ENCODE results near the gene ELP4. TPM values are rescaled to one million over a fixed set of nuclear protein-coding genes. Genes with fewer than 3 reads are reported as not detected.

Gene ELP4
- total RNA-seq, 1 donor, result 17.7 TPM

DNA sequence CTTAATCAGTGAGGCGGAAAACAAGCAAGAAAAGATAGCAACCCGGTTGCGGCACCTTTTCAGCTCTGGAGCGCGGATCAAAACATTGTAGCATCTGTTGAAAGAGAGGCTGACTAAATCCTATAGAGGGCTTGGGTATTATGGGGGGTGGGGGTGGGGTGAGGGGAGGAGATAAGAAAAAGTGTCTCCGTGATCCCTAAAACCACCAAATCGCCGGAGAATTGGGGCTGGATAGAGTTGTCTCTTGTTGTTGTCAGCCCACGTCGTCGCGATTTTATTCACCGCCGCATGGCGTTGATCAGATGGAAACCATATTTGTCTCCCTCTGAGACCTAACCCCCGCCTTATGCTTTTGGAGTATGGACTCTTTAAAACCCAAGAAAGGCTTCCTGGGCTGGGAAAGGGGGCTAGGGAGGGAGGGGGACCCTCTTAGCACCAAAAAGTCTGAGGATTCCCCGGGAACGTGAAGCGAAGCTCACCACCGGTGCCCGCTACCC is 288.5 kb downstream of the ELP4 start:
- Histone ChIP-seq H3K9me3 (ENCODE audit: low read depth, low read length) (no peaks in the 10 kb centered on the region), H3K4me3 (ENCODE audit: low read length) (no peak overlapping the region), H3K27me3 (ENCODE audit: insufficient read depth, low read length) (peaks cover 87% of the 10 kb centered on the region), H3K4me1 (ENCODE audit: insufficient read depth, low read length) (peaks cover 6% of the 10 kb centered on the region)

DNA sequence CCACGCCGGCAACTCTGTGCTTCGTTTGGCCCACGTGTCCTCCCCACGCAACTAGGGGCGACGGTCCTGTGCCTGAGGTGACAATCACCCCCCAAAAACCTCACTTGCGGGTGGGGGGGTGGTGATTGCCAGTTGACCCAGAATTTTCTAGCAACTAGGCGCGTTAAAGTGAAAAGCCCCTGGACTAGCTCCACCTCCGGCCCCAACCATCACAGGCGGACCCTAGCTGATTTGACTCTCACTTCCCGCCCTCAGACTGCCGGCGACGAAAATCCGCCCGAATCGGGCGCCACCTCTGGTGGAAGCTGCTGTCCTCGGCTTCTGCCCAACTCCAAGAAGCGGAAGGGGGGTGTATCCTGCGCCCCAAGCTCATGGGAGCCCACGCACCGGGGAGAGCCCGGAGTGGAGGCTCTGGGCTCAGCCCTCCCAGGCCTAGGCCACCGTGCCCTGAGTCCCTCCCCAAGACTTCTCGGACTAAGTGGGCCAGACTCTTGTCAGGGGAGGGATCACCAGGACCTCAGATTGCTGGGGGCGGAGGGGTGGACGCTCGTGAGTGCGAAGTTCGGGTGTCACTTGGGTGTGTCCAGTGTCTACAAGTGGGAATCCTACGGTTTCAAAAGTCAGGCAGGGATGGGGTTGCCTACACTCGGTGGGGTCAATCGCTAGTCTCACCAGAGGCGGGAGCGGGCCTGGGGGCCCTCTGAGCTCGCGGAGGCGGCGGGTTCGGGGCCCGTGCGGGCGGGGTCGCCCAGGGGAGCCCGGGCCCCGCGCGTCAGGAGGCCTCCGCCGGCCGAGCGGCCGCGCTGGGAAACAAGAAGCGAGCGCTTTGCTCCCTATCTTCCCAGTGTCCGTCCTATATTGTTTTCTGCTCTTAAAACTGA is 289.2 kb downstream of the ELP4 start:
- H3K4me3 ChIP-seq (ENCODE audit: low read length), result no peak overlapping the region
- peaks cover 92% of the 10 kb centered on the region for H3K27me3 ChIP-seq (ENCODE audit: insufficient read depth, low read length)
- H3K4me1 ChIP-seq (ENCODE audit: insufficient read depth, low read length), result peaks cover 12% of the 10 kb centered on the region
- H3K9me3 ChIP-seq (ENCODE audit: low read depth, low read length), result no peaks in the 10 kb centered on the region

DNA sequence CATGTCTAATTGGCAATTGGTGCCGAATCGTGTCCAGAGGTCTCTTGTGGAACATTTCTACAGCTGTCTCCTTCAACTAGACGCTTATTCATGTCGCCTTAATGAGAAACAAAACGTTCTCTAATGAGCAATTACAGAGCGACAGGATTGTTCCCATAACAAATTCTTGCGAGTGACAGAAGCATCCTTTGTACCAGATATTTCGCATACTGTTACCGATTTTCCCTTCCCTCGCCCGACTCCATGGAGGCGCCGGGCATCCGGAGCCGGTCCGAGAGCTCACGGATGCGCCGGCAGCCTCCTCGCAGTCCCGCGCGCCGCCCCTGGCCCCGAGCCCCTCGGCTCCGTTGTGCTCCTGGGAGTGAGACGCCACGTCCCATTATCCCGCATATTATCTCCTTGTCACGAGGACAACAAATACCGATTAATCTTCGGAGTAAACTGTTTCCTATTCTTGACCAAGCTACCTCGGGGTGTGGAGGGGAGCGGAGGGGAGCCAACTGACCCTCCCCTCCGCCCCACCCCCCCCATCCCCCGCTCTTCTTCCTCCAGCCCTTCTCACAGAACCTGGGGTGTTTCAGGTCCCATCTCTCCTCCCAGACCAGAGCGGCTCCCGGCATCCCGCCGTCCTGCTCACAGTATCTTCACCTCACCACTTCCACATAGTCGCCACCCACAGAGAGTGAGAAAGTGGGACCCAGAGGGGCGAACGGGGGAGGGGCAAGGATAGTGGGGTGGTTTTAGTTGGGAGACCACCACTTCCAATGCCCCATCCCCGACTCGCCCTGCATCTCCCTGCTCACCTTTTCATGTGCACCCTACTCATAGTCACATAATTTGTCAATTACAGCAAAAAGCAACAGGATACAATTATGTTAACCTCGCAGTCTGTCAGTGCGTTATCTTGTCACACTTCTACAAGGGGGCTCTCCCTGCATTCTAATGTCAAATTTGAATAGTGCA is 290.1 kb downstream of the ELP4 start:
- Histone ChIP-seq H3K9me3 (ENCODE audit: low read depth, low read length) (no peaks in the 10 kb centered on the region), H3K4me3 (ENCODE audit: low read length) (no peak overlapping the region)

DNA sequence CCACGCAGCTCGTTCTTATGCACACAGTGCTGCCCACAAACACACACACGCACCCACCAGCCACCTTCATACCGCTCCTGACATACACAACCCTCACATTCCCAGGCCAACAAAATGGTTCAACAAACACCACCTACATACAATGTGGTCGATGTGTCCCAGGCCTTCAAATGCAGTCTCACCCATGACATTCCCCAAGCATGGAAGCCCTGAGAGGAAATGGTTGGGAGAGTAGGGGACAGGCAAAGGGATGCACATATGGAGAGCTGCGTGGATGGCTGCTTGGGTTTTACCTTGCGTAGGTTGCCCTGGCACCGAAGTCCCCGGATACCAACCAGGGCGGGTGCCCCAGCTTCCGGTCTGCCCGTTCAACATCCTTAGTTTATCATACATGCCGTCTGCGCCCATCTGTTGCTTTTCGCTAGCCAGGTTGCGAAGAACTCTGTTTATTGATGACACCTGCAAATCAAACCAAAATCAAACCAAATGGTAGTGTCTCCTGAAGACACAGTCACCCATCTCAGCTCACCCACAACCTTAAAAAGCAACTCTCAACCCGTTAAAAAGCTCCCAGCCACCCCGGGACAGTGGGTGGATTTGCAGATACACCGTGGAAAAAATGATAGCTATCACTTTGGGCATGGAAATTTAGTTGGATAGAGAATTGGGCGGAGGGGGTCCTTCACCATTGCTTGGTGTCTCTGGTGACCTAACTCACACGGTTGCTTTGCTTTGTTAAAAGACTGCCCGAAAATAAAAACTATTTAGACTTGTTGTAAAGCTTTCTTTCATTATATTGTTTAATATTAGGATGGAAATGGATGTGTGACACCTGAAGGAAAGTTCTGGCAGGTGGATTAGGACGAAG is 291.1 kb downstream of the ELP4 start:
- Histone ChIP-seq H3K4me3 (ENCODE audit: low read length) (no peak overlapping the region), H3K27me3 (ENCODE audit: insufficient read depth, low read length) (peaks cover 92% of the 10 kb centered on the region), H3K9me3 (ENCODE audit: low read depth, low read length) (no peaks in the 10 kb centered on the region), H3K4me1 (ENCODE audit: insufficient read depth, low read length) (peaks cover 30% of the 10 kb centered on the region)

More for the DNA sequence above, 290.1 kb downstream of the ELP4 start:
- Histone ChIP-seq H3K4me1 (ENCODE audit: insufficient read depth, low read length) (peaks cover 21% of the 10 kb centered on the region), H3K27me3 (ENCODE audit: insufficient read depth, low read length) (peaks cover 92% of the 10 kb centered on the region)

DNA sequence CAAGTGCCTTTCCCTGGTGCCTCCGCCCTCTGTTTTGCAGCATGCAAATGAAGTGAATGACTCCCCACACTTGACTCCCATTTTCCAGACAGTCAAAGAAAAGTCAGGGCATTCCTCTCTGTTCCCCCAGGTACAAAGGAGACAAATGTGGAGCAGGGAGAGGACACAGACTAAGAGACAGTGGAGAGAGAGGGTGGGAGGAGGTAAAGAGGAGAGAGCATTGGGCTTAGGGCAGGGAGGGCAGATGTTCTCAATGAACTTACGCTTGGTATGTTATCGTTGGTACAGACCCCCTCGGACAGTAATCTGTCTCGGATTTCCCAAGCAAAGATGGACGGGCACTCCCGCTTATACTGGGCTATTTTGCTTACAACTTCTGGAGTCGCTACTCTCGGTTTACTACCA is 291.7 kb downstream of the ELP4 start:
- Histone ChIP-seq H3K4me3 (ENCODE audit: low read length) (no peak overlapping the region), H3K4me1 (ENCODE audit: insufficient read depth, low read length) (peaks cover 32% of the 10 kb centered on the region), H3K9me3 (ENCODE audit: low read depth, low read length) (no peaks in the 10 kb centered on the region), H3K27me3 (ENCODE audit: insufficient read depth, low read length) (peaks cover 92% of the 10 kb centered on the region)

DNA sequence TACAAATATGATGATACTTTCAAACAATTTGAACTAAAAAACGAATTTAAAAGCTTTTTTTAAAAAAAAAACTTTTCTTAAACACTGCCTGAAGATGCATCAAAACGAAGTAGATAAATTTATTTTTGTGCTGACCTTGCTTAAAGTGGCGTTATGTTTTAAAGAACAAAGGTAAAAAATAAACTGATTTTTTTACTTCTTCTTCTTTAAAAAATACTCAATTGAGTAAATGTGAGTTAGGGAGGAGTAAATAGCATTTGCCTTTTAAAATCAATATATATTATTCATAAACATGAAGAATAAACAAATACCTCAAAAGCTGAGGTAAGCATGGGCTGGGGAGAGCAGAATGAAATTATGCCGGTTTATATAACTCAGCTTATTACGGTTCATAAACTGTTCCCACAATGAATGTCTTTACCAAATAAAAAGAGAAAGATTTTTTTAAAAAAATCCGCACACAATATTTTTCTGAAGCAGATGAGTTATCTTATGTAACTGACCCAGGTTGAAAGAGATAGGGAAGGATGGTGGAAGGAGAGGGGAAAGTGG is 292.5 kb downstream of the ELP4 start:
- Histone ChIP-seq H3K27me3 (ENCODE audit: insufficient read depth, low read length) (peaks cover 95% of the 10 kb centered on the region), H3K4me3 (ENCODE audit: low read length) (no peak overlapping the region), H3K4me1 (ENCODE audit: insufficient read depth, low read length) (peaks cover 32% of the 10 kb centered on the region), H3K9me3 (ENCODE audit: low read depth, low read length) (no peaks in the 10 kb centered on the region)

DNA sequence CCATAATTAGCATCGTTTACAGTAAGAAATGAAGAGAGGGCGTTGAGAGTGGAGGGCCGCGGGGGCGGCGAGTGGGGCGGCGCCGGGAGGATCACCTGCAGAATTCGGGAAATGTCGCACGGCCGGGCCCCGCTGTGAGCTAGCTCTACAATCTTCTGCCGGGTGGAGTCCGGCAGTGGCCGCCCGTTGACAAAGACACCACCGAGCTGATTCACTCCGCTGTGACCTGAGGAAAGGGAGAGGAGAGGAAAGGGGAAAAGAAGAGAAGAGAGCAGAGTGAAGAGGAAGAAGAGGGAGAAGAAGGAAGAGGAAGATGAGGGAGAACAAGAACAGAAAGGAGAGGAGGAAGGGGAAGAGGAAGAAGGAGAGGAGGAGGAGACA is 293.0 kb downstream of the ELP4 start:
- H3K4me1 ChIP-seq (ENCODE audit: insufficient read depth, low read length), result peaks cover 32% of the 10 kb centered on the region
- H3K27me3 ChIP-seq (ENCODE audit: insufficient read depth, low read length), result peaks cover 95% of the 10 kb centered on the region
- no peaks in the 10 kb centered on the region for H3K9me3 ChIP-seq (ENCODE audit: low read depth, low read length)

DNA sequence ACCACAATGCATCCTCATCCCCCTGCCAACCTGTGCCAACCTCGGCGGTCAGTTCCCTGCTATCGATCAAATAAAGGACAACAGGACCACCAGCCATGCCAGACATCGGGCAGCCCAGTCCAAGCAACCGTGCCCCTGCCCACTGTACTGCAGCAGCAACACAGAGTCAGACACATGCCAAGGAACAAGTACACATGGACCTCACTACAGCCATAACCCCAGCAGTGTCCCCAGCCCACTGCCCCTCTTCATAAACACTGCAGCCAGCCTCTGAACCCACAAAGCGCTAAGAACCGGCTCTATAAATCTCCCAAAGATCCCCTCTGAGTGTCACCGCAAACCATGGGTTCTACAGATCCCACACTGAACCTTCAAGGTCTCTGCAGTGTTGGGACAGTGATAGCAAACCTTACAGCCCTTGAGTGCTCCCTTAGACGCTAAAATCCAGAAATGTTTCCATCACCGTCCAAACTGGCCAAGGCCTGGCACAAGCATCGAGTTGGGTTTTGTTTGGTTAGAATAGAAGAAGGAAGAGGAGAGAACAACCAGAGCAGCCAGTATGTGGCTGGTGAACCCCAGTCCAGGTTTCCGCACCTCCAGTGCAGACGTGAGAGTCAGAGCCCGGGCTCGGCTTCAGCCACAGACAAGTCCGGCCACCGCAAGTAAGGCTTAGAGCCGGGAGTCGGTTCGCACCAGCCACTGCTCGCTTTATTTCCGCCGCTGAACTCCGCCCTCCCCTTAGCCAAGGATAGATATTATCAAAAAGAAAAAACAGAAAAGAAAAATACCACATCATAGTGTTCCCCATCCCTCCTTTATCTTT is 293.6 kb downstream of the ELP4 start:
- Histone ChIP-seq H3K9me3 (ENCODE audit: low read depth, low read length) (no peaks in the 10 kb centered on the region), H3K4me3 (ENCODE audit: low read length) (no peak overlapping the region), H3K4me1 (ENCODE audit: insufficient read depth, low read length) (peaks cover 32% of the 10 kb centered on the region), H3K27me3 (ENCODE audit: insufficient read depth, low read length) (peaks cover 96% of the 10 kb centered on the region)

More for the DNA sequence above, 293.0 kb downstream of the ELP4 start:
- H3K4me3 ChIP-seq (ENCODE audit: low read length), result no peak overlapping the region

DNA sequence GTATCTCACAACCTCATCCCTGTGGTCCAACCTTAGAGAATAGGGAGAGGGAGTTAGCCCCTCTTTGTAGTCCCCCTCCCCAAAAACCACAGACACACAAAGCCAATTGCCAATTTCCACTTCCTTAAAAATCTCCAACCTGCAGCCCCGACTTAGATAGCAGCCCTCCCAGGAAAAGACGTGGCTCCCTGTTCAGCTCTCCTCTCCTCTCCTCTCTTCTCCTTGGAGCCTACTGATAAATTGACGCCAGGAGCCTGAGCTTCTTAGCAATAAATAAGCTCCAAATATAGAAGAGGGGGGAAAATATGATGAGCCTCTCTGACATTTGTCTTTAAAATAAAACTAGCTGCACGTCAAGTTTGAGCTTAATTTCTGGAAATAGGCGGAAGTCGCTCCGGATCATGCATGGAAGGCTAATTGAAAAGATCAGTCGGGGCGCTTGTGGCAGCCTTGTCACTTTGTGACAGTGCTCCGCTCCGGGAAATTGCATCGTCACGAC is 294.3 kb downstream of the ELP4 start:
- Histone ChIP-seq H3K9me3 (ENCODE audit: low read depth, low read length) (no peaks in the 10 kb centered on the region), H3K4me1 (ENCODE audit: insufficient read depth, low read length) (peaks cover 28% of the 10 kb centered on the region), H3K27me3 (ENCODE audit: insufficient read depth, low read length) (peaks cover 96% of the 10 kb centered on the region), H3K4me3 (ENCODE audit: low read length) (no peak overlapping the region)

DNA sequence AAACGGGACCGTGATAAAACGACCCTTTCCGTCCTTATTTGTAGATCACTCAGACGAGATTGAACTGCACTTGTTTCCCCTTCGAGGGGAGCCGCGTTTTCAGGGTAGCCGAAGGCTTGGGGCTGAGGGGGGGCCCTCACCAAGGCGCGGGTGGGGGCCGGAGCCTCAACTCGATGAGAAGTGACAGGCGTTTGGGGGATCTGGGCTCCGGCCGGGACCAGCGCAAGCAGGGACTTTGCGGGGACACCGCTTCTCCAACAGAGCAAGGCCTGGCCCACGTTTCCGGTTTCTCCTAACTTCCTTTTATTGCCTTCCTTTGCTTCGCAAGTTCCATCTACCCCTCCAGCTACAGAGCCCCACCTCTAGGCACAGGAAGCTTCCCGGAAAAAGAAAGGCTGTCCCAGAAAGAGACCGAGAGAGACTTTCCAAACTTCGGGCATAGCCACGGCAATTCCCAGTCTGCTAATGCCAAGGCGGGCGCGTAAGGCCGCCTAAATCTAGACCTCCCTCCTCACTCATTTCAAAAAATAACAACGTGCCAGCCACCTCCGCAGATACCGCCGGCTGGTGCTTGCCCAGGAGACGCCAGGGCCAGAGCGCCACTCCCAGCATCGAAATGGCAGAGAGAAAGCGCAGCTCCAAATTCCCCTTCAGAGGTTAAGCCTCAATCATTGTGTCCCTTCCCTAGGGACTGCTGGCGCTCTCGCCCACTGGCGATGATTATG is 294.9 kb downstream of the ELP4 start:
- Histone ChIP-seq H3K27me3 (ENCODE audit: insufficient read depth, low read length) (peaks cover 96% of the 10 kb centered on the region), H3K4me1 (ENCODE audit: insufficient read depth, low read length) (peaks cover 28% of the 10 kb centered on the region), H3K9me3 (ENCODE audit: low read depth, low read length) (no peaks in the 10 kb centered on the region), H3K4me3 (ENCODE audit: low read length) (no peak overlapping the region)

DNA sequence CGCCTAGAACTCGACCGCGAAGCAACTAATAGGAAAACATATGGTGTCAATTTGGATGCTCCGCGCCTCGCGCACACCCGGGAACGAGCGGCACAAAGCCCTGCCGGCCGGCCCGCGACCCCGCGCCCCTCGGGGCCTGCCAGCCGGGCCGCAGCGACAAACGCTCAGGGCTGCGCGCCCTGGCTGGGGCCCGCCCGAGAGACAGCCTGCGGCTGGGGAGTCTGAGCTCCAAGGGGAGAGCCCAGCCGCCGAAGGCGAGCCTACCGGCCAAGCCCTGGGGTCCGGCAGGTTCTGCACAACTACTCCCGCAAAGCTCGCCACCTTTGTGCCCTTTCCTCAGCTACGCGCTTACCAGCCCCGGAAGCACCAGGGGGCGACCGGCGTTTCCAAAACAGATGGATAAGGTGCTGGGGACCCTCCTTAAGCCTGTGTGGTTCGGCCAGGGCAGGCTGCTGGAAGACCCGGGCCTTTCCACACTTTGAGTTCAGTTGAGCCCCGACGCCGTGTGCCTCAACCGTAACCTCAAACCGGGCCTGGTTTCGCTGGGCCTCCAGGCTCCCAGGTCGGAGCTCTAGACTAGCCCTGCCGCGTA is 295.6 kb downstream of the ELP4 start:
- Histone ChIP-seq H3K27me3 (ENCODE audit: insufficient read depth, low read length) (peaks cover 99% of the 10 kb centered on the region), H3K4me3 (ENCODE audit: low read length) (no peak overlapping the region), H3K9me3 (ENCODE audit: low read depth, low read length) (no peaks in the 10 kb centered on the region), H3K4me1 (ENCODE audit: insufficient read depth, low read length) (peaks cover 35% of the 10 kb centered on the region)

DNA sequence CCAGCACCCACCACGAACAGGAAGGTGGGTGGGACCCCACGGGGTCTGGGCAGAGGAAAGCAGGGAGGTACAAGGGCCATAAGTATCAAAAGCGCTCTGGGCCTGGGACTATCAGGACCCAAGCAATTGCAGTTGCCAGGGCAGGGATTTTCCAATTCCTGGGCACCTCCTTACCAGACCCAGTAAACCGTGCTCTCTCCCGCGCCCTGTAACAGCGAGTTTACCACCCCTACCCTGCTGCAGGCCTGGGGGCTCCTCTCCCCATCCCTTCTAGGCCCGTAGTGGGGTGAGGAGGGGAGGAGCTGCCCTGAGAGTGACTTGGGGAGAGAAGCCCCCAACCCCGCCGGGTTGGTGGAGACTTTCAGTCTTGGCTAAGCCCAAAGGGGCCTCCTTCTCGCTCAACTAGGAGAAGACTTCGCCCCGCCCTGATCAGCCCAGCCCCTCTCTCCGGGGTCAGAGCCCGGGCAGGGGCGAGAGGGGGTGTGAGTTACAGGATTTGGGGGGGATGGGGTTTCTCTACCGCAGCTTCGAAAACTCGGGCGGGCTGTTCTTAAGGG is 296.1 kb downstream of the ELP4 start:
- no peaks in the 10 kb centered on the region for H3K9me3 ChIP-seq (ENCODE audit: low read depth, low read length)
- peaks cover 41% of the 10 kb centered on the region for H3K4me1 ChIP-seq (ENCODE audit: insufficient read depth, low read length)

More for the DNA sequence above, 296.1 kb downstream of the ELP4 start:
- H3K27me3 ChIP-seq (ENCODE audit: insufficient read depth, low read length), result peaks cover 99% of the 10 kb centered on the region
- H3K4me3 ChIP-seq (ENCODE audit: low read length), result no peak overlapping the region

Data from mononuclear cell (primary cell).